K562 (cell line): ENCODE measurements around the gene ANKS1A. TPM values are rescaled to one million over a fixed set of nuclear protein-coding genes. Genes with fewer than 3 reads are reported as not detected.

Experiments
- ASH1L ChIP-seq: fragments of 450-650 bp; IDR thresholded peaks from 2 replicates; pipeline ENCODE4 v1.6.1; 2018; ENCODE audit warnings: borderline replicate concordance, mild to moderate bottlenecking, low read depth; ENCODE audit not compliant: partially characterized antibody
- BRD9 ChIP-seq: fragments of 450-650 bp; IDR thresholded peaks from 2 replicates; pipeline ENCODE4 v1.6.1; 2018; ENCODE audit warnings: low read depth; ENCODE audit not compliant: partially characterized antibody
- CBX8 ChIP-seq: fragments of 200-600 bp; sonication (generic); IDR thresholded peaks from 2 replicates; pipeline ENCODE4 v1.6.1; 2012; ENCODE audit warnings: borderline replicate concordance, mixed run types, low read depth, mild to moderate bottlenecking, moderate library complexity, mixed read lengths, low read length, control low read depth, inconsistent platforms; ENCODE audit not compliant: poor library complexity, severe bottlenecking; ENCODE audit errors: extremely low read depth
- DPF2 ChIP-seq: fragments of 450-650 bp; IDR thresholded peaks from 2 replicates; pipeline ENCODE4 v1.6.1; 2016
- EWSR1 ChIP-seq: fragments of 450-650 bp; IDR thresholded peaks from 2 replicates; pipeline ENCODE4 v1.6.1; 2018; ENCODE audit warnings: borderline replicate concordance, mild to moderate bottlenecking, low read depth, moderate library complexity; ENCODE audit not compliant: partially characterized antibody
- HNRNPK ChIP-seq: fragments of 200-400 bp; formaldehyde crosslinking; IDR thresholded peaks from one replicate; pipeline ENCODE4 v1.6.1; 2018; ENCODE audit warnings: mild to moderate bottlenecking, low read depth, low read length; ENCODE audit not compliant: poor library complexity, severe bottlenecking
- KAT8 ChIP-seq: fragments of 450-650 bp; IDR thresholded peaks from 2 replicates; pipeline ENCODE4 v1.6.1; 2016; ENCODE audit warnings: low read depth, mild to moderate bottlenecking
- KDM1A ChIP-seq, 2 experiments: fragments of 450-650 bp; IDR thresholded peaks; 2 replicates each; pipeline ENCODE4 v1.6.1; 2016; ENCODE audit warnings: mild to moderate bottlenecking in 2 of 2
- LEF1 ChIP-seq: fragments of 450-650 bp; IDR thresholded peaks from 2 replicates; pipeline ENCODE4 v1.6.1; 2016; ENCODE audit warnings: mild to moderate bottlenecking
- RB1 ChIP-seq: fragments of 450-650 bp; IDR thresholded peaks from 2 replicates; pipeline ENCODE4 v1.6.1; 2017; ENCODE audit warnings: low read depth, mild to moderate bottlenecking
- XRCC3 ChIP-seq: fragments of 450-650 bp; IDR thresholded peaks from 2 replicates; pipeline ENCODE4 v1.6.1; 2017; ENCODE audit warnings: mild to moderate bottlenecking, moderate library complexity
- ZBTB40 ChIP-seq, 2 experiments: fragments of 450-650 bp in 1 of 2; sonication (generic) in 1 of 2; formaldehyde crosslinking in 1 of 2; IDR thresholded peaks; 2 replicates each; pipeline versions ENCODE4 v1.7.1 to v1.9.0; 2016 to 2022; ENCODE audit warnings: inconsistent platforms in 1 of 2, mild to moderate bottlenecking in 1 of 2, missing genetic modification reagents in 1 of 2
- ZC3H11A ChIP-seq: IDR thresholded peaks from 2 replicates; pipeline ENCODE4 v1.6.1; 2012; ENCODE audit warnings: low read depth, low read length, improper control_type of control experiment
- ZNF239 ChIP-seq: fragments of 250-450 bp; sonication (Bioruptor Pico); IDR thresholded peaks from 2 replicates; pipeline ENCODE4 v1.4.0; 2020; ENCODE audit warnings: mild to moderate bottlenecking
- ZNF274 ChIP-seq: IDR thresholded peaks from 2 replicates; pipeline ENCODE4 v1.6.1; 2011; ENCODE audit warnings: low read depth, mild to moderate bottlenecking, low read length, moderate library complexity, borderline replicate concordance
- ZNF584 ChIP-seq: fragments of 200-800 bp; sonication (Bioruptor generic); IDR thresholded peaks from 2 replicates; pipeline ENCODE4 v1.6.1; 2016; ENCODE audit warnings: low read depth, mild to moderate bottlenecking, missing genetic modification characterization, missing compliant biosample characterization
- ZNF644 ChIP-seq: fragments of 200-800 bp; sonication (Bioruptor generic); IDR thresholded peaks from 2 replicates; pipeline ENCODE4 v1.6.1; 2016; ENCODE audit warnings: low read depth, missing genetic modification characterization, missing compliant biosample characterization
- ZNF75A ChIP-seq: fragments of 450-650 bp; formaldehyde crosslinking; IDR thresholded peaks from 2 replicates; pipeline ENCODE4 v1.4.0; 2020; ENCODE audit warnings: mild to moderate bottlenecking
- ZSCAN32 ChIP-seq: fragments of 450-650 bp; formaldehyde crosslinking; IDR thresholded peaks from 2 replicates; pipeline ENCODE4 v1.4.0; 2020; ENCODE audit warnings: mild to moderate bottlenecking, moderate library complexity
- polyA plus RNA-seq, 8 experiments: library from polyadenylated mRNA; depleted of rRNA in 4 of 8; stranded (reverse) in 5 of 8; unstranded in 3 of 8; fragments of >200 nt; fragmentation: Nextera tagmentation in 2 of 8; fragmentation: Illumina TruSeq in 1 of 8; extraction: Ambion mirVana in 2 of 8; extraction: Trizol in 1 of 8; gene quantifications; 2 replicates each; pipeline versions ENCODE4 v1.2.1 to v1.2.3, GENCODE V29; 2011 to 2014; ENCODE audit warnings: inconsistent platforms in 1 of 8, missing spikeins in 1 of 8
- total RNA-seq, 7 experiments: library from RNA; depleted of rRNA in 6 of 7; stranded (reverse); fragments of >200 nt in 6 of 7; fragmentation: Illumina TruSeq in 2 of 7; extraction: Trizol in 2 of 7; gene quantifications; 2 replicates each; pipeline versions ENCODE4 v1.2.1 to v1.2.3, GENCODE V29; 2011 to 2021; ENCODE audit warnings: low replicate concordance in 1 of 7
- TF ChIP-seq, protein P1 (sequence below): fragments of 200-800 bp; sonication (Bioruptor generic); IDR thresholded peaks from 2 replicates; pipeline ENCODE4 v1.6.1; 2017; ENCODE audit warnings: missing genetic modification characterization, missing compliant biosample characterization

Gene ANKS1A
- total and polyA plus RNA-seq, 9 of the 15 experiments (the other 6 are each of a cell fraction or from before 2014, with no cell fraction given), result 1.1 to 13.8 (median 5.3) TPM

DNA sequence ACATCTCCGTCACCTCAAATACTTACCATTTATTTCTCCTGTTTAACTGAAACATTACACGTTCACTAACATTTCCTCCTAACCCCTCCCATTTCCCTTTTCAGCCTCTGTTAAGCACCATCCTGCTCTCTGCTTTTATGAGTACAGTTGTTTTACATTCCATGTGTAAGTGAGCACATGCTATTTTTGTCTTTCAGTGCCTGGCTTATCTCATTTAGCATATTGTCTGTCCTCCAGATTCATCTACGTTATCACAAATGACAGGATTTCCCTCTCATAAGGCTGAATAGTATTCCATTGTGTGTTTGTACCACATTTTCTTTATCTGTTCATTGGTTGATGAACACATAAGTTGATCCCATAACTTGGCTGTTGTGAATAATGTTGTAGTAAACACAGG is 23.9 kb upstream of the ANKS1A start (continued):
- TF ChIP-seq ASH1L, result no peak
- no peak for TF ChIP-seq ZSCAN32 (CRISPR knock-in tag)
- TF ChIP-seq ZC3H11A, result no peak
- TF ChIP-seq DPF2, result peak; percentile 98
- peak; percentile 58 for TF ChIP-seq BRD9
- TF ChIP-seq LEF1, result peak; percentile 92
- TF ChIP-seq EWSR1, result no peak
- no peak for TF ChIP-seq ZNF274
- peak; percentile 99 for TF ChIP-seq KDM1A (IDR thresholded peaks at IDR 0.05)
- TF ChIP-seq ZNF644, result peak; percentile 89
- TF ChIP-seq CBX8, result no peak
- TF ChIP-seq ZNF75A (CRISPR knock-in tag), result no peak
- TF ChIP-seq ZNF584 (CRISPR knock-in tag), result peak; percentile 87
- no peak for TF ChIP-seq KAT8
- TF ChIP-seq, protein P1, sequence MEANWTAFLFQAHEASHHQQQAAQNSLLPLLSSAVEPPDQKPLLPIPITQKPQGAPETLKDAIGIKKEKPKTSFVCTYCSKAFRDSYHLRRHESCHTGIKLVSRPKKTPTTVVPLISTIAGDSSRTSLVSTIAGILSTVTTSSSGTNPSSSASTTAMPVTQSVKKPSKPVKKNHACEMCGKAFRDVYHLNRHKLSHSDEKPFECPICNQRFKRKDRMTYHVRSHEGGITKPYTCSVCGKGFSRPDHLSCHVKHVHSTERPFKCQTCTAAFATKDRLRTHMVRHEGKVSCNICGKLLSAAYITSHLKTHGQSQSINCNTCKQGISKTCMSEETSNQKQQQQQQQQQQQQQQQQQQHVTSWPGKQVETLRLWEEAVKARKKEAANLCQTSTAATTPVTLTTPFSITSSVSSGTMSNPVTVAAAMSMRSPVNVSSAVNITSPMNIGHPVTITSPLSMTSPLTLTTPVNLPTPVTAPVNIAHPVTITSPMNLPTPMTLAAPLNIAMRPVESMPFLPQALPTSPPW, result peak; percentile 62; the same call in 1 of the 2 replicates
- TF ChIP-seq XRCC3, result no peak
- TF ChIP-seq RB1, result peak; percentile 63; the same call in 1 of the 2 replicates
- TF ChIP-seq HNRNPK, result no peak
- 0 out of 2 replicates have a peak, but pooled peaks have one; percentile 25 for TF ChIP-seq ZBTB40 (IDR thresholded peaks at IDR 0.05)
- no peak for TF ChIP-seq ZBTB40 (CRISPR knock-in tag; IDR thresholded peaks at IDR 0.05)
- TF ChIP-seq ZNF239 (CRISPR knock-in tag), result no peak
